H1 (cell line): ENCODE measurements around the gene CRACDL. TPM values are rescaled to one million over a fixed set of nuclear protein-coding genes. Genes with fewer than 3 reads are reported as not detected.
A peak's percentile ranks its signal among the peaks of the same experiment; 100 is the strongest.

Experiments used
- CTCF ChIA-PET: fragments of 300-600 bp; sonication (Branson Sonifier 250); formaldehyde crosslinking; loops from one replicate; lab custom pipeline; 2021; ENCODE audit not compliant: partially characterized antibody; lab: Charles Lee
- POLR2A ChIA-PET: fragments of 300-600 bp; sonication (Branson Sonifier 250); formaldehyde crosslinking; loops from one replicate; lab custom pipeline; 2021; ENCODE audit warnings: inconsistent platforms; ENCODE audit not compliant: partially characterized antibody; lab: Charles Lee
- DNase-seq, 2 experiments: peaks; one replicate each; pipeline versions ENCODE4 v3.0.0 to v3.0.0-alpha.2; 2010 to 2022; ENCODE audit warnings: low spot score in 2 of 2, low read depth in 1 of 2, mixed read lengths in 1 of 2
- FAIRE-seq: peaks from 2 replicates; lab custom pipeline; 2011; peaks lifted over from hg19 to GRCh38; lab: Jason Lieb, UNC
- H2AFZ ChIP-seq: 2 replicates; pipeline ENCODE4 v1.8.1; 2012; ENCODE audit warnings: low read length, inconsistent platforms
- H2AK5ac ChIP-seq: 2 replicates; pipeline ENCODE4 v1.6.1; 2013; ENCODE audit warnings: low read depth, low read length
- H2BK120ac ChIP-seq: replicated peaks from 2 replicates; pipeline ENCODE3; 2013; ENCODE audit warnings: low read depth, low read length, inconsistent platforms
- H2BK12ac ChIP-seq: 2 replicates; pipeline ENCODE4 v1.6.1; 2013; ENCODE audit warnings: low read depth, low read length
- H2BK15ac ChIP-seq: 2 replicates; pipeline ENCODE4 v1.6.1; 2013; ENCODE audit warnings: low read length
- H2BK20ac ChIP-seq: 2 replicates; pipeline ENCODE4 v1.6.1; 2013; ENCODE audit warnings: low read length
- H2BK5ac ChIP-seq: 2 replicates; pipeline ENCODE4 v1.6.1; 2013; ENCODE audit warnings: low read depth, low read length
- H3K14ac ChIP-seq: 2 replicates; pipeline ENCODE4 v1.6.1; 2013; ENCODE audit warnings: inconsistent platforms; ENCODE audit not compliant: insufficient read length
- H3K18ac ChIP-seq: 2 replicates; pipeline ENCODE4 v1.6.1; 2013; ENCODE audit warnings: low read length; ENCODE audit errors: extremely low read depth
- H3K23ac ChIP-seq: 2 replicates; pipeline ENCODE4 v1.6.1; 2013; ENCODE audit warnings: inconsistent platforms; ENCODE audit not compliant: insufficient read length
- H3K23me2 ChIP-seq: 2 replicates; pipeline ENCODE4 v1.6.1; 2013; ENCODE audit warnings: low read depth, low read length
- H3K27ac ChIP-seq: 2 replicates; pipeline ENCODE4 v1.6.1; 2011; ENCODE audit warnings: low read depth, low read length, inconsistent platforms
- H3K27me3 ChIP-seq, 4 experiments: replicated peaks in 1 of 4; 1 replicate in 1 of 4; 2 replicates in 3 of 4; pipeline versions ENCODE4 v1.6.1 to v1.8.1; 2011 to 2013; ENCODE audit warnings: low read length in 3 of 4, mild to moderate bottlenecking in 3 of 4, inconsistent platforms in 2 of 4, mixed read lengths in 2 of 4, moderate library complexity in 1 of 4; ENCODE audit not compliant: control insufficient read depth in 3 of 4, insufficient read depth in 3 of 4; ENCODE audit errors: extremely low read depth in 1 of 4
- H3K36me3 ChIP-seq, 4 experiments: 2 replicates each; pipeline versions ENCODE4 v1.6.1 to v1.8.1; 2011 to 2013; ENCODE audit warnings: mild to moderate bottlenecking in 4 of 4, low read length in 3 of 4, moderate library complexity in 2 of 4, control low read depth in 1 of 4, inconsistent platforms in 1 of 4; ENCODE audit not compliant: insufficient read depth in 4 of 4, control insufficient read depth in 2 of 4
- H3K4ac ChIP-seq: replicated peaks from 2 replicates; pipeline ENCODE3; 2013; ENCODE audit warnings: low read length, low read depth, mixed read lengths, inconsistent platforms; ENCODE audit not compliant: insufficient read length
- H3K4me1 ChIP-seq, 4 experiments: replicated peaks in 1 of 4; 1 replicate in 1 of 4; 2 replicates in 3 of 4; pipeline versions ENCODE4 v1.6.1 to v1.8.1; 2011 to 2013; ENCODE audit warnings: low read length in 3 of 4, inconsistent platforms in 2 of 4, mixed read lengths in 1 of 4; ENCODE audit not compliant: insufficient read depth in 4 of 4, control insufficient read depth in 3 of 4
- H3K4me2 ChIP-seq, 2 experiments: 2 replicates each; pipeline versions ENCODE4 v1.6.1 to v1.8.1; 2011 to 2013; ENCODE audit warnings: low read depth in 2 of 2, low read length in 2 of 2, control low read depth in 1 of 2, inconsistent platforms in 1 of 2, mild to moderate bottlenecking in 1 of 2; ENCODE audit not compliant: insufficient read depth in 1 of 2
- H3K4me3 ChIP-seq, 4 experiments: fragments of 200-600, 300-600 bp in 1 of 4; sonication (generic), shearing (Covaris generic), sonication (Bioruptor Twin) in 1 of 4; 2 replicates each; pipeline versions ENCODE4 v1.5.1 to v1.8.1; 2011 to 2016; ENCODE audit warnings: low read length in 4 of 4, low read depth in 3 of 4, control low read depth in 2 of 4, inconsistent platforms in 2 of 4, mild to moderate bottlenecking in 2 of 4, mixed read lengths in 1 of 4, moderate library complexity in 1 of 4; ENCODE audit not compliant: insufficient read depth in 2 of 4; ENCODE audit errors: extremely low read depth in 1 of 4
- H3K56ac ChIP-seq: replicated peaks from 2 replicates; pipeline ENCODE3; 2013; ENCODE audit warnings: low read depth, mild to moderate bottlenecking, mixed read lengths, low read length, inconsistent platforms; ENCODE audit not compliant: insufficient read length
- H3K79me1 ChIP-seq: 2 replicates; pipeline ENCODE4 v1.6.1; 2013; ENCODE audit warnings: low read depth, low read length, control low read depth
- H3K79me2 ChIP-seq, 2 experiments: 2 replicates each; pipeline versions ENCODE4 v1.6.1 to v1.8.1; 2012 to 2013; ENCODE audit warnings: low read length in 2 of 2, mild to moderate bottlenecking in 2 of 2, inconsistent platforms in 1 of 2; ENCODE audit not compliant: insufficient read depth in 2 of 2, control insufficient read depth in 1 of 2
- H3K9ac ChIP-seq, 4 experiments: replicated peaks in 1 of 4; 1 replicate in 1 of 4; 2 replicates in 3 of 4; pipeline versions ENCODE4 v1.6.1 to v1.8.1; 2011 to 2013; ENCODE audit warnings: low read depth in 3 of 4, low read length in 3 of 4, control low read depth in 2 of 4, mild to moderate bottlenecking in 2 of 4, moderate library complexity in 2 of 4, inconsistent platforms in 1 of 4; ENCODE audit errors: extremely low read depth in 1 of 4
- H3K9me3 ChIP-seq, 2 experiments: 2 replicates each; pipeline versions ENCODE4 v1.6.1 to v1.8.1; 2012 to 2013; ENCODE audit warnings: mild to moderate bottlenecking in 2 of 2, moderate library complexity in 2 of 2, control low read depth in 1 of 2, inconsistent platforms in 1 of 2, low read depth in 1 of 2, low read length in 1 of 2, mixed read lengths in 1 of 2; ENCODE audit not compliant: insufficient read depth in 2 of 2
- H4K20me1 ChIP-seq, 2 experiments: replicated peaks in 1 of 2; 2 replicates each; pipeline versions ENCODE3 to v1.8.1; 2011 to 2013; ENCODE audit warnings: inconsistent platforms in 2 of 2, low read length in 2 of 2, mild to moderate bottlenecking in 1 of 2; ENCODE audit not compliant: insufficient read depth in 2 of 2, control insufficient read depth in 1 of 2
- H4K5ac ChIP-seq: 2 replicates; pipeline ENCODE4 v1.6.1; 2013; ENCODE audit warnings: low read length, low read depth, mixed read lengths, inconsistent platforms; ENCODE audit not compliant: insufficient read length
- H4K8ac ChIP-seq: 2 replicates; pipeline ENCODE4 v1.8.0; 2013; ENCODE audit warnings: mild to moderate bottlenecking, moderate library complexity, low read length, inconsistent platforms; ENCODE audit not compliant: insufficient read depth; ENCODE audit errors: extremely low read depth
- H4K91ac ChIP-seq: replicated peaks from 2 replicates; pipeline ENCODE3; 2013; ENCODE audit warnings: low read length, mixed read lengths, inconsistent platforms; ENCODE audit not compliant: insufficient read length
- CREB1 ChIP-seq: IDR thresholded peaks from 2 replicates; pipeline ENCODE4 v1.6.1; 2012; ENCODE audit warnings: inconsistent platforms
- MAFK ChIP-seq: IDR thresholded peaks from 2 replicates; pipeline ENCODE4 v1.6.1; 2012; ENCODE audit warnings: low read depth, mild to moderate bottlenecking, improper control_type of control experiment, low read length
- RAD21 ChIP-seq, 2 experiments: IDR thresholded peaks in 1 of 2; conservative IDR thresholded peaks in 1 of 2; 2 replicates each; pipeline ENCODE4 v1.6.1; 2011; ENCODE audit warnings: low read depth in 2 of 2, low read length in 2 of 2, improper control_type of control experiment in 1 of 2, inconsistent platforms in 1 of 2, mild to moderate bottlenecking in 1 of 2, moderate library complexity in 1 of 2
- SIRT6 ChIP-seq: IDR thresholded peaks from one replicate; pipeline ENCODE4 v1.7.1; 2012; ENCODE audit warnings: low read length, inconsistent platforms
- WGBS, 2 experiments: shearing (Covaris generic) in 1 of 2; methylation state at CpG; one replicate each; pipeline versions ENCODE4 v1.1.6 to v1.1.7; 2013 to 2015; ENCODE audit warnings: low lambda C conversion rate in 2 of 2, mixed read lengths in 2 of 2, inconsistent platforms in 1 of 2, low coverage in 1 of 2, missing lambda C conversion rate in 1 of 2; ENCODE audit not compliant: insufficient replicate concordance in 2 of 2, insufficient coverage in 1 of 2, insufficient read length in 1 of 2; ENCODE audit errors: extremely low coverage in 1 of 2, missing lambda C conversion rate in 1 of 2; 5-methylcytosine and 5-hydroxymethylcytosine counted together
- polyA plus RNA-seq, 7 experiments: library from polyadenylated mRNA; depleted of rRNA in 3 of 7; stranded (reverse) in 5 of 7; unstranded in 2 of 7; fragments of >200 nt in 5 of 7; fragments of 200-250 nt in 2 of 7; gene quantifications; 1 replicate in 5 of 7; 2 replicates in 1 of 7; 4 replicates in 1 of 7; pipeline versions ENCODE4 v1.2.1 to v1.2.3, GENCODE V29; 2011 to 2013; ENCODE audit warnings: missing spikeins in 2 of 7, mixed read lengths in 2 of 7
- total RNA-seq: library from RNA; stranded (reverse); fragmentation: NEBNext Ultra II Directional; extraction: Animal tissue kit (Norgen Biotek cat#: 25700); gene quantifications from 2 replicates; pipeline ENCODE4 v1.2.1, GENCODE V29; 2021
- TF ChIP-seq, protein P1 (sequence below), 3 experiments: IDR thresholded peaks; 1 replicate in 2 of 3; 2 replicates in 1 of 3; pipeline versions ENCODE4 v1.5.1 to v1.6.1; 2011; ENCODE audit warnings: low read length in 3 of 3, mild to moderate bottlenecking in 3 of 3, inconsistent platforms in 2 of 3, low read depth in 1 of 3, moderate library complexity in 1 of 3; ENCODE audit not compliant: insufficient read depth in 1 of 3; ENCODE audit errors: control extremely low read depth in 1 of 3
- TF ChIP-seq, protein P2 (sequence below): IDR thresholded peaks from 2 replicates; pipeline ENCODE4 v1.6.1; 2012; ENCODE audit warnings: inconsistent platforms

The CRACDL gene
- total and polyA plus RNA-seq, 2 of the 8 experiments (the other 6 are each of a cell fraction or from before 2014, with no cell fraction given): 0.07 to 0.38 TPM

DNA sequence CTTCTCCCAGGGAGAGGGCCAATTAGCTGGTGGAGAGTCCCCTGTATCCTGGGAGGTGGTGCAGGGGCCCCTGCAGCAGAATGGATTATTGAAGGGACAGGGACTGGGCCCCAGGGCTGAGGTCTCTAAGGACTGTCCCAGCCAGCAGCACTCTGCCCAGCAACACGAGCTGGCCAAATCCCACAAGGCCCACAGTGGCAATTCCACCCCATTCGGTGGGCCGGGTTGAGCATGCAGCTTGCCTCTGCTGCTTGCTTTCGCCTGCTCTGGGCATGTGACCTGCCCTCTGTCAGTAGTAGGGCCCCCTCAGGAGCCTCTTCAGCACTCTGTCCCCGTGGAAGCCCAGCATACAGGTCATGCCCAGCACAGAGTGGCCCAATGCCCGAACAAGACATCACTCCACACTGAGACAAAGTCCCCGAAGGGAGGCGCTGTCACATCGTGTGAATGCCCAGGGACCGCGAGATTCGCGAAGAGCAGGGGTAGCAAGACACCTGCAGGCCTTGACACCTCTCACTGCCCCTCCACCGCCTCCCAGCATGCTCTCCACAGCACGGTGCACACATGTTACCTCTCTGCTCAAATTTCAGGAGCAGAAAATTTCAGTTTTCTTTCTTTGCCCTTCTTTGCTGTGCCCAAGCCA lies 65.4 kb downstream of the CRACDL start:
- ChIA-PET CTCF (interaction anchor here (0.6 to 1.7 kb wide), 5 partner anchors 34 to 341 kb away, joined by 3 to 7 read pairs (median 3); no protein-coding TSS in a partner anchor), POLR2A (no interaction called here)
- no peak overlapping the region for H4K91ac ChIP-seq
- no peak overlapping the region for H2BK5ac ChIP-seq
- FAIRE-seq: no peak
- no peak overlapping the region for H3K9ac ChIP-seq
- H3K4ac ChIP-seq: no peak overlapping the region
- no peak overlapping the region for H3K56ac ChIP-seq
- H2AK5ac ChIP-seq: no peak overlapping the region
- WGBS, 2 experiments: 84% methylated on average over 15 of the region's 15 CpGs; no CpG with 5 or more reads in 1 of the 2 experiments
- no peak overlapping the region for H2BK120ac ChIP-seq
- H4K20me1 ChIP-seq: no peaks in the 10 kb centered on the region
- H3K36me3 ChIP-seq: no peaks in the 10 kb centered on the region
- no peak overlapping the region for H3K23ac ChIP-seq
- H4K8ac ChIP-seq: no peak overlapping the region
- H3K18ac ChIP-seq: no peak overlapping the region
- H3K4me2 ChIP-seq: no peak overlapping the region
- H2AFZ ChIP-seq: no peak overlapping the region
- no peak overlapping the region for H3K4me3 ChIP-seq
- no peaks in the 10 kb centered on the region for H3K79me2 ChIP-seq
- no peak overlapping the region for H3K14ac ChIP-seq
- TF ChIP-seq MAFK (no peak), RAD21 (IDR thresholded peaks at IDR 0.05 in 1 of 2, conservative IDR thresholded peaks at IDR 0.05 in 1 of 2; ENCODE audit: low read depth in 2 of 2, low read length in 2 of 2) (peak; percentile 57 to 62), SIRT6 (no peak), CREB1 (no peak)
- TF ChIP-seq, protein P1, sequence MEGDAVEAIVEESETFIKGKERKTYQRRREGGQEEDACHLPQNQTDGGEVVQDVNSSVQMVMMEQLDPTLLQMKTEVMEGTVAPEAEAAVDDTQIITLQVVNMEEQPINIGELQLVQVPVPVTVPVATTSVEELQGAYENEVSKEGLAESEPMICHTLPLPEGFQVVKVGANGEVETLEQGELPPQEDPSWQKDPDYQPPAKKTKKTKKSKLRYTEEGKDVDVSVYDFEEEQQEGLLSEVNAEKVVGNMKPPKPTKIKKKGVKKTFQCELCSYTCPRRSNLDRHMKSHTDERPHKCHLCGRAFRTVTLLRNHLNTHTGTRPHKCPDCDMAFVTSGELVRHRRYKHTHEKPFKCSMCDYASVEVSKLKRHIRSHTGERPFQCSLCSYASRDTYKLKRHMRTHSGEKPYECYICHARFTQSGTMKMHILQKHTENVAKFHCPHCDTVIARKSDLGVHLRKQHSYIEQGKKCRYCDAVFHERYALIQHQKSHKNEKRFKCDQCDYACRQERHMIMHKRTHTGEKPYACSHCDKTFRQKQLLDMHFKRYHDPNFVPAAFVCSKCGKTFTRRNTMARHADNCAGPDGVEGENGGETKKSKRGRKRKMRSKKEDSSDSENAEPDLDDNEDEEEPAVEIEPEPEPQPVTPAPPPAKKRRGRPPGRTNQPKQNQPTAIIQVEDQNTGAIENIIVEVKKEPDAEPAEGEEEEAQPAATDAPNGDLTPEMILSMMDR (IDR thresholded peaks at IDR 0.05; ENCODE audit: control extremely low read depth in 1 of 3, insufficient read depth in 1 of 3, low read depth in 1 of 3, low read length in 3 of 3): peak; percentile 37 to 48 (median 44)
- TF ChIP-seq, protein P2, sequence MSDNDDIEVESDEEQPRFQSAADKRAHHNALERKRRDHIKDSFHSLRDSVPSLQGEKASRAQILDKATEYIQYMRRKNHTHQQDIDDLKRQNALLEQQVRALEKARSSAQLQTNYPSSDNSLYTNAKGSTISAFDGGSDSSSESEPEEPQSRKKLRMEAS: 0 out of 2 replicates have a peak, but pooled peaks have one; percentile 25
- no peak overlapping the region for H4K5ac ChIP-seq
- no peak overlapping the region for H2BK15ac ChIP-seq
- no peaks in the 10 kb centered on the region for H3K27me3 ChIP-seq
- no peak overlapping the region for H3K27ac ChIP-seq
- H3K4me1 ChIP-seq: peaks cover 0 to 8% (median 6%) of the 10 kb centered on the region in 4 experiments; a peak in 5 of 7 replicates
- H3K79me1 ChIP-seq: no peaks in the 10 kb centered on the region
- DNase-seq: no peak
- H2BK12ac ChIP-seq: no peak overlapping the region
- no peaks in the 10 kb centered on the region for H3K23me2 ChIP-seq
- H2BK20ac ChIP-seq: no peak overlapping the region
- no peaks in the 10 kb centered on the region for H3K9me3 ChIP-seq
